ENCODE results near the gene SLC16A8. TPM values are rescaled to one million over a fixed set of nuclear protein-coding genes. Genes with fewer than 3 reads are reported as not detected.

Gene SLC16A8
- total RNA-seq, 4 donors from 2014 or later = not detected

DNA sequence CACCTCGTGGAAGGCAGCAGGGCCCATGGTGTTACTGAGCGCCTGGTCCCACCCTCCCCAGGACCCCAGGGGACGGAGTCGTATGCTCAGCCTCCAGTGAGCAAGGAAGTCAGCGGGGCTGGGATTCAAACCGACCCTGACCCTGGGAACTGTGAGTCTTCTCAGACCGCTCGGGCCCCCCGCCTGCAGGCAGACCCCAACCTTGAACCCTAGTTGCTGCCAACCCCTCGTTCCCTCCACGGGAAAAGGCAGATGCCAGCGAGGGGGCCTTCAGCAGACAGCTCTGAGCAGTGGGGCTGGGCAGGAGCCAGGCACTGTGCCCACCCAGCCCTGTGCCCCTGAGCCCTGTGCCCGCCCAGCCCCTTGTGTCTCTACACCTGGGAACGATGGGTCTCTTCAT is 6.4 kb downstream of the SLC16A8 start:
- TF ChIP-seq POLR2A (IDR thresholded peaks at IDR 0.05) (no peak), EP300 (IDR thresholded peaks at IDR 0.05) (no peak), CTCF (IDR thresholded peaks at IDR 0.05) (no peak), POLR2AphosphoS5 (IDR thresholded peaks at IDR 0.05) (no peak)
- Histone ChIP-seq H3K36me3 (peaks cover 0 to 31% of the 10 kb centered on the region in 2 donors), H3K9me3 (no peaks in the 10 kb centered on the region), H3K27me3 (peaks cover 26% of the 10 kb centered on the region), H3K27ac (no peak overlapping the region), H3K4me1 (peaks cover 0 to 23% (median 17%) of the 10 kb centered on the region in 3 donors), H3K4me3 (no peak overlapping the region)
- ATAC-seq = no peak
- WGBS, 2 donors (ENCODE audit: low coverage in 1 of 2) = 80% methylated on average over 1 of the region's 14 CpGs; no CpG with 5 or more reads in 1 of the 2 donors

DNA sequence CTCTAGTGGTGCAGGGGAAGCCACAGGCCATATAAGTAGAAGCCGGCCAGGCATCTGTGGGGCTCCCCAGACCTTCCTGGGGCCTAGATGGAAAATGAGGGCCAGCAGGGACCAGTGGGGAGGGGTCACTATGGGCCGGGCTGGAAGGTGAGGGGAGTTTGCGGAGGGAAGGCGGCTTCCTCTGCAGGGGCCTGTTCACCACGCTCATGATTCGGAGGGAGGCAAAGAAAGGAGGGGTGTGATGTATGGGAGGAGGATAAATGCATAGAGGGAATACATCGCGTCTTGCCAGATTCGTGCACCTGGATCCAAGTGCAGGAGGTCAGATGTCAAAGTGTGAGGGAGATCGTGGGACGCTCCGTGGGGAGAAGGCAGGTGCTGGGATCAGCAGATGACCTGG is 6.9 kb downstream of the SLC16A8 start:
- 60 to 86% methylated on average over 2 to 6 of the region's 12 CpGs for WGBS, 2 donors (ENCODE audit: low coverage in 1 of 2)
- Histone ChIP-seq H3K4me3 (no peak overlapping the region), H3K27ac (no peak overlapping the region), H3K27me3 (peaks cover 21% of the 10 kb centered on the region), H3K9me3 (no peaks in the 10 kb centered on the region), H3K36me3 (peaks cover 0 to 36% of the 10 kb centered on the region in 2 donors), H3K4me1 (peaks cover 0 to 18% (median 12%) of the 10 kb centered on the region in 3 donors)
- ATAC-seq = no peak
- TF ChIP-seq POLR2A (IDR thresholded peaks at IDR 0.05) = no peak
- TF ChIP-seq POLR2AphosphoS5 (IDR thresholded peaks at IDR 0.05) = no peak
- TF ChIP-seq EP300 (IDR thresholded peaks at IDR 0.05) = no peak
- no peak for TF ChIP-seq CTCF (IDR thresholded peaks at IDR 0.05)

DNA sequence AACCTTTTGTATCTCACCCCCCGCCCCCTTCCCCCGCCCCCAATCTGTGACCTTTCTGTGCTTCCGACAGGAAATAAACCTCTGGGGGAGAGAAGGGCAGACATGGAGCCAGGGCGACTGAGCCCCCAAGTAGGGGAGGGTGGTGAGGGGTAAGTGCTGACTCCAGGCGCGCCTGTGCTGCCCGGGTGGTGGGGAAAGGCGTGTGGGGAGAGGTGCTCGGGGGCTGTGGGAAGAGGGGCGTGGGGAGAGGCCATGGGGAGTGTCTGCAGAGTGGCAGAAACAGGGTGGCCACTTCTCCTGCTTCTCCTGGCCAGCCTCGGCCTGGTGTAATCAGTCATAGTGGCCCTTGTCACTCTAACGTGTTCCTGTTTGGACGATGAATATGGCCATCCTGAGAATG is 8.0 kb downstream of the SLC16A8 start:
- H3K9me3 ChIP-seq = no peaks in the 10 kb centered on the region
- TF ChIP-seq EP300 (IDR thresholded peaks at IDR 0.05) = no peak
- no peak for TF ChIP-seq POLR2A (IDR thresholded peaks at IDR 0.05)
- no peak for TF ChIP-seq CTCF (IDR thresholded peaks at IDR 0.05)
- no peak for TF ChIP-seq POLR2AphosphoS5 (IDR thresholded peaks at IDR 0.05)
- H3K4me1 ChIP-seq = peaks cover 0 to 9% (median 4%) of the 10 kb centered on the region in 3 donors
- no peak for ATAC-seq
- no peak overlapping the region for H3K27ac ChIP-seq
- 67 to 85% methylated on average over 2 to 5 of the region's 13 CpGs for WGBS, 2 donors (ENCODE audit: low coverage in 1 of 2)
- H3K36me3 ChIP-seq = peaks cover 0 to 48% of the 10 kb centered on the region in 2 donors
- H3K4me3 ChIP-seq = no peak overlapping the region
- peaks cover 10% of the 10 kb centered on the region for H3K27me3 ChIP-seq

- no peak overlapping the region for H3K4me3 ChIP-seq
- no peaks in the 10 kb centered on the region for H3K9me3 ChIP-seq
- peaks cover 0 to 55% of the 10 kb centered on the region in 2 donors for H3K36me3 ChIP-seq
- H3K27ac ChIP-seq = no peak overlapping the region
- no peak for ATAC-seq
- 100% methylated on average over 3 of the region's 32 CpGs; no CpG with 5 or more reads in 1 of the 2 donors for WGBS, 2 donors (ENCODE audit: low coverage in 1 of 2)
- TF ChIP-seq POLR2AphosphoS5 (IDR thresholded peaks at IDR 0.05) (no peak), CTCF (IDR thresholded peaks at IDR 0.05) (no peak), POLR2A (IDR thresholded peaks at IDR 0.05) (no peak), EP300 (IDR thresholded peaks at IDR 0.05) (no peak)
- H3K4me1 ChIP-seq = peaks cover 0 to 10% (median 2%) of the 10 kb centered on the region in 3 donors
- peaks cover 3% of the 10 kb centered on the region for H3K27me3 ChIP-seq
Measured at GRCh38 chr22:38075105-38075825, 8.7 kb downstream of the SLC16A8 start.

Data from gastroesophageal sphincter (tissue), 4 donors.